Stimulated activated CD4-positive, alpha-beta T cell treated with anti-CD3 and anti-CD28 coated beads, Interleukin-2, amount 100 ng/mL, for 4 hours (primary cell): ENCODE data around the gene CD200R1.

Experiments
- DNase-seq: peaks from one replicate; pipeline ENCODE4 v3.0.0-alpha.2; 2020; ENCODE audit warnings: low read depth

CD200R1 gene

GRCh38 chr3:112884678-112885290 is 90.1 kb downstream of the CD200R1 start:
- DNase-seq = no peak

- no peak for DNase-seq
Observed at GRCh38 chr3:112881891-112882290, 93.0 kb downstream of the CD200R1 start.

- DNase-seq = no peak
Observed at GRCh38 chr3:112875561-112875960, 99.3 kb downstream of the CD200R1 start.

GRCh38 chr3:112874725-112875124 is 100.2 kb downstream of the CD200R1 start:
- no peak for DNase-seq

GRCh38 chr3:112873632-112874031 is 101.3 kb downstream of the CD200R1 start:
- DNase-seq = no peak

GRCh38 chr3:112871735-112872134 is 103.2 kb downstream of the CD200R1 start:
- no peak for DNase-seq
